Immature natural killer cell (primary cell): ENCODE results near the gene MLX. TPM values are rescaled to one million over a fixed set of nuclear protein-coding genes. Genes with fewer than 3 reads are reported as not detected.
"Not testable (repeated sequence)": the region's sequence is repeated elsewhere in the genome, so short reads cannot be mapped to it uniquely, and the experiment has no call there.

Experiments used
- DNase-seq, 3 donors: peaks; one replicate each; pipeline ENCODE4 v3.0.0; 2022; ENCODE audit warnings: mixed read lengths in 1 of 3
- H3K27ac Mint-ChIP-seq, 6 donors: one replicate each; pipeline ENCODE4 v1.8.0; 2020; ENCODE audit warnings: mixed read lengths in 6 of 6, mild to moderate bottlenecking in 5 of 6, inconsistent platforms in 4 of 6, moderate library complexity in 3 of 6
- H3K27me3 Mint-ChIP-seq, 3 donors: one replicate each; pipeline ENCODE4 v1.8.0; 2020 to 2021; ENCODE audit warnings: low read depth in 3 of 3, mild to moderate bottlenecking in 3 of 3, mixed read lengths in 3 of 3, moderate library complexity in 3 of 3, inconsistent platforms in 1 of 3
- H3K36me3 Mint-ChIP-seq, 3 donors: one replicate each; pipeline ENCODE4 v1.8.0; 2020; ENCODE audit warnings: mixed read lengths in 3 of 3, inconsistent platforms in 2 of 3, mild to moderate bottlenecking in 2 of 3
- H3K4me1 Mint-ChIP-seq, 2 donors: one replicate each; pipeline ENCODE4 v1.8.0; 2020; ENCODE audit warnings: inconsistent platforms in 2 of 2, mild to moderate bottlenecking in 2 of 2, mixed read lengths in 2 of 2, moderate library complexity in 1 of 2
- H3K4me3 Mint-ChIP-seq, 5 donors: one replicate each; pipeline ENCODE4 v1.8.0; 2020; ENCODE audit warnings: mild to moderate bottlenecking in 5 of 5, mixed read lengths in 5 of 5, inconsistent platforms in 3 of 5, moderate library complexity in 3 of 5
- H3K9me3 Mint-ChIP-seq, 6 donors: one replicate each; pipeline ENCODE4 v1.8.0; 2020; ENCODE audit warnings: mild to moderate bottlenecking in 6 of 6, mixed read lengths in 6 of 6, inconsistent platforms in 4 of 6, moderate library complexity in 3 of 6
- polyA plus RNA-seq, 3 donors: library from polyadenylated mRNA; unstranded; fragments of 300-500 nt; fragmentation: Illumina TruSeq; gene quantifications; one replicate each; pipeline ENCODE4 v1.2.3, GENCODE V29; 2021

MLX gene
- polyA plus RNA-seq, 3 donors from 2014 or later, result 25.0 to 41.0 (median 30.5) TPM

GRCh38 chr17:42584880-42585279 is 18.0 kb downstream of the MLX start:
- peaks cover 0 to 4% of the 10 kb centered on the region in 2 donors for H3K4me1 Mint-ChIP-seq
- H3K36me3 Mint-ChIP-seq, result peaks cover 6 to 45% (median 17%) of the 10 kb centered on the region in 3 donors
- peak overlapping the region in 1 of 6 donors; percentile 63 for H3K27ac Mint-ChIP-seq
- H3K9me3 Mint-ChIP-seq, result no peaks in the 10 kb centered on the region
- H3K4me3 Mint-ChIP-seq, result no peak overlapping the region
- no peaks in the 10 kb centered on the region for H3K27me3 Mint-ChIP-seq
- DNase-seq, result no peak

- no peak for DNase-seq
- H3K36me3 Mint-ChIP-seq, result peaks cover 6 to 45% (median 17%) of the 10 kb centered on the region in 3 donors
- H3K27ac Mint-ChIP-seq, result peak overlapping the region in 1 of 6 donors; percentile 14
These were observed 18.5 kb downstream of the MLX start for GRCh38 chr17:42585353-42585752.

GRCh38 chr17:42586514-42587230 is 19.8 kb downstream of the MLX start:
- H3K4me3 Mint-ChIP-seq, result no peak overlapping the region
- H3K4me1 Mint-ChIP-seq, result peaks cover 2 to 4% of the 10 kb centered on the region in 2 donors
- peaks cover 6 to 51% (median 17%) of the 10 kb centered on the region in 3 donors for H3K36me3 Mint-ChIP-seq
- no peaks in the 10 kb centered on the region for H3K9me3 Mint-ChIP-seq
- H3K27me3 Mint-ChIP-seq, result no peaks in the 10 kb centered on the region
- peak overlapping the region in 3 of 6 donors; percentile 36 to 62 (median 58) for H3K27ac Mint-ChIP-seq
- DNase-seq, result no peak

More at GRCh38 chr17:42585353-42585752, 18.5 kb downstream of the MLX start:
- Mint-ChIP-seq H3K27me3 (no peaks in the 10 kb centered on the region), H3K4me3 (no peak overlapping the region), H3K4me1 (peaks cover 0 to 4% of the 10 kb centered on the region in 2 donors), H3K9me3 (no peaks in the 10 kb centered on the region)

GRCh38 chr17:42590886-42591285 is 24.0 kb downstream of the MLX start:
- Mint-ChIP-seq H3K27ac (no peak overlapping the region), H3K36me3 (peaks cover 6 to 28% (median 10%) of the 10 kb centered on the region in 3 donors), H3K9me3 (no peaks in the 10 kb centered on the region), H3K27me3 (no peaks in the 10 kb centered on the region), H3K4me1 (peaks cover 9 to 15% of the 10 kb centered on the region in 2 donors), H3K4me3 (no peak overlapping the region)
- DNase-seq, result no peak

- H3K27me3 Mint-ChIP-seq, result no peaks in the 10 kb centered on the region
- DNase-seq, result no peak
- peaks cover 10 to 19% of the 10 kb centered on the region in 2 donors for H3K4me1 Mint-ChIP-seq
- H3K36me3 Mint-ChIP-seq, result peaks cover 6 to 27% (median 13%) of the 10 kb centered on the region in 3 donors
- H3K27ac Mint-ChIP-seq, result peak overlapping the region in 1 of 6 donors; percentile 57
- no peak overlapping the region for H3K4me3 Mint-ChIP-seq
- H3K9me3 Mint-ChIP-seq, result no peaks in the 10 kb centered on the region
These were observed 24.5 kb downstream of the MLX start for GRCh38 chr17:42591411-42591810.

GRCh38 chr17:42596386-42596785 is 29.5 kb downstream of the MLX start:
- Mint-ChIP-seq H3K36me3 (peaks cover 3 to 11% (median 4%) of the 10 kb centered on the region in 3 donors), H3K4me1 (peaks cover 26 to 44% of the 10 kb centered on the region in 2 donors), H3K4me3 (no peak overlapping the region), H3K9me3 (no peaks in the 10 kb centered on the region), H3K27me3 (peaks cover 0 to 2% (median 2%) of the 10 kb centered on the region in 3 donors), H3K27ac (peak overlapping the region in 1 of 6 donors; percentile 68)
- DNase-seq, result no peak

GRCh38 chr17:42598905-42599304 is 32.0 kb downstream of the MLX start:
- Mint-ChIP-seq H3K9me3 (no peaks in the 10 kb centered on the region), H3K4me3 (no peak overlapping the region), H3K27ac (peak overlapping the region in 2 of 6 donors; percentile 0 to 19)

GRCh38 chr17:42603318-42603717 is 36.4 kb downstream of the MLX start:
- peak overlapping the region in 3 of 6 donors; percentile 33 to 82 (median 39) for H3K27ac Mint-ChIP-seq
- peaks cover 68 to 83% of the 10 kb centered on the region in 2 donors for H3K4me1 Mint-ChIP-seq
- H3K4me3 Mint-ChIP-seq, result peak overlapping the region in 2 of 5 donors; percentile 3 to 33
- peaks cover 0 to 21% (median 3%) of the 10 kb centered on the region in 3 donors for H3K36me3 Mint-ChIP-seq
- no peaks in the 10 kb centered on the region for H3K9me3 Mint-ChIP-seq
- DNase-seq, result no peak
- H3K27me3 Mint-ChIP-seq, result peaks cover 0 to 2% (median 2%) of the 10 kb centered on the region in 3 donors

More at GRCh38 chr17:42598905-42599304, 32.0 kb downstream of the MLX start:
- DNase-seq, result no peak
- H3K36me3 Mint-ChIP-seq, result peaks cover 3 to 16% (median 4%) of the 10 kb centered on the region in 3 donors
- peaks cover 32 to 48% of the 10 kb centered on the region in 2 donors for H3K4me1 Mint-ChIP-seq
- H3K27me3 Mint-ChIP-seq, result peaks cover 0 to 2% (median 2%) of the 10 kb centered on the region in 3 donors

GRCh38 chr17:42607769-42608168 is 40.9 kb downstream of the MLX start:
- no peaks in the 10 kb centered on the region for H3K9me3 Mint-ChIP-seq
- peaks cover 8 to 13% (median 9%) of the 10 kb centered on the region in 3 donors for H3K27me3 Mint-ChIP-seq
- peaks cover 0 to 18% (median 0%) of the 10 kb centered on the region in 3 donors for H3K36me3 Mint-ChIP-seq
- H3K27ac Mint-ChIP-seq, result peak overlapping the region; percentile 94 to 100 (median 98)
- DNase-seq, result no peak
- peak overlapping the region; percentile 99 to 100 (median 100) for H3K4me3 Mint-ChIP-seq
- H3K4me1 Mint-ChIP-seq, result peaks cover 62 to 74% of the 10 kb centered on the region in 2 donors

GRCh38 chr17:42608305-42609181 is 41.6 kb downstream of the MLX start:
- peaks cover 8 to 14% (median 9%) of the 10 kb centered on the region in 3 donors for H3K27me3 Mint-ChIP-seq
- H3K4me1 Mint-ChIP-seq, result peaks cover 56 to 66% of the 10 kb centered on the region in 2 donors
- H3K36me3 Mint-ChIP-seq, result peaks cover 0 to 16% (median 0%) of the 10 kb centered on the region in 3 donors
- DNase-seq, result peak; percentile 27 to 32 (median 30)
- peak overlapping the region; percentile 94 to 100 (median 98) for H3K27ac Mint-ChIP-seq
- no peaks in the 10 kb centered on the region for H3K9me3 Mint-ChIP-seq
- peak overlapping the region; percentile 99 to 100 (median 100) for H3K4me3 Mint-ChIP-seq

- peaks cover 0 to 17% (median 0%) of the 10 kb centered on the region in 3 donors for H3K36me3 Mint-ChIP-seq
- peak within 1 kb of the TSS; percentile 99 to 100 (median 100) for H3K4me3 Mint-ChIP-seq
- H3K27ac Mint-ChIP-seq, result peak within 1 kb of the TSS; percentile 94 to 100 (median 98)
- H3K4me1 Mint-ChIP-seq, result peaks cover 51 to 58% of the 10 kb centered on the region in 2 donors
- H3K9me3 Mint-ChIP-seq, result no peaks in the 10 kb centered on the region
- peak; percentile 99 to 100 (median 100) for DNase-seq
- peaks cover 8 to 14% (median 9%) of the 10 kb centered on the region in 3 donors for H3K27me3 Mint-ChIP-seq
These were observed 42.4 kb downstream of the MLX start, which contains the start of the genes RETREG3 and TUBG1 for GRCh38 chr17:42609182-42609813. TSS of gene RETREG3 (minus strand) at chr17:42609374. CDS start at chr17:42609324, 50 bp downstream. TSS of gene TUBG1 (plus strand) at chr17:42609683. CDS start at chr17:42609738, 55 bp downstream.

GRCh38 chr17:42609814-42610801 is 43.2 kb downstream of the MLX start:
- Mint-ChIP-seq H3K36me3 (peaks cover 0 to 24% (median 6%) of the 10 kb centered on the region in 3 donors), H3K27me3 (peaks cover 8 to 17% (median 9%) of the 10 kb centered on the region in 3 donors), H3K4me3 (peak overlapping the region; percentile 99 to 100 (median 100)), H3K27ac (peak overlapping the region; percentile 94 to 100 (median 98)), H3K4me1 (peaks cover 43 to 50% of the 10 kb centered on the region in 2 donors)
- H3K9me3 Mint-ChIP-seq, result not testable (repeated sequence)
- DNase-seq, result peak in 1 of 3 donors; percentile 3
